T-helper 17 cell (primary cell): ENCODE data around the gene AMOTL2. TPM values are rescaled to one million over a fixed set of nuclear protein-coding genes. Genes with fewer than 3 reads are reported as not detected.

Experiments used
- ATAC-seq: fragments of 150-1000 bp; cut with Tn5 transposase; 2 replicates; pipeline ENCODE4 v1.10.0; 2021; ENCODE audit warnings: mild to moderate bottlenecking, moderate library complexity
- DNase-seq, 3 donors: peaks; one replicate each; pipeline versions ENCODE4 v3.0.0 to v3.0.0-alpha.2; 2020 to 2021
- H3K9me3 ChIP-seq: one replicate; pipeline ENCODE4 v1.7.0; 2013; ENCODE audit warnings: low read length, mild to moderate bottlenecking; ENCODE audit not compliant: control insufficient read depth, poor library complexity, severe bottlenecking
- H3K27ac Mint-ChIP-seq: one replicate; pipeline ENCODE4 v1.8.0; 2022; ENCODE audit warnings: mild to moderate bottlenecking, moderate library complexity, mixed read lengths
- H3K27me3 Mint-ChIP-seq: one replicate; pipeline ENCODE4 v1.8.0; 2022; ENCODE audit warnings: mixed read lengths
- H3K36me3 Mint-ChIP-seq: one replicate; pipeline ENCODE4 v1.8.0; 2022; ENCODE audit warnings: low read depth, mixed read lengths
- H3K4me1 Mint-ChIP-seq: one replicate; pipeline ENCODE4 v1.8.0; 2022; ENCODE audit warnings: mild to moderate bottlenecking, mixed read lengths
- H3K4me3 Mint-ChIP-seq: one replicate; pipeline ENCODE4 v1.8.0; 2022; ENCODE audit warnings: mild to moderate bottlenecking, moderate library complexity, mixed read lengths
- total RNA-seq, 4 donors: library from RNA in 2 of 4; stranded (reverse) in 2 of 4; gene quantifications; one replicate each; pipeline ENCODE4 v1.2.3 and lab custom pipeline; 2022 to 2026

The AMOTL2 gene
- total RNA-seq, 2 donors from 2014 or later = not detected

DNA sequence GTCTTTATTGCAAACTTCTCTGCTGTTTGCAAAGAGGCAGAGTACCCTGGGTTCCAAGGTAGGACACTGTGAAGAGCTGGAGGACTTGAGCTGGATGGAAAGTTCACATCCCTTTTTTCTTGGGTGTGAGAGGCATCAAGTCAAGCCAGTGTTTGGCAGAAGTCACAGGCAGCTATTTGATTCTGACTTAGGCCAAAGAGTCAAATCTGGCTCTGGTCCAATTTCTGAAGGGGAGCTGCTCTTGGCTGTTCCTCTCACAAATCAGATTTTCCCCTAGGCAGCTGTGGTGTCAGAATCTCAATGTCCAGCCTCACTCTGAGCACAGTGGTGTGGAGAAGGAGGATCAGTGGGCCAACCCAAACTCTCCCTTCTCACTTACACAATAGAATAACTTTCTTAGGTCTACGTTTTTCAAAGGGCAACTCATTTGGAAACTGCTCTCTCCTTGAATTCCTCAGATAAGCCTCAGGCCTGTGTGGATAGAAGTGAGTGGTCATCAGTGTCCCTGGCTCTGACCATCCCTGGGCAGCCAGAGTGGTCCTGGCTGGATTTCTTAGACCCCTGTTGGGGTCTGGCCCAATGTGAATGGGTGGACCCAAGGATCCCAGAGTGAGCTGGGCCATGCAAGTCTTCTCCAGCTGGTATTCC lies 18.2 kb upstream of the AMOTL2 start:
- no peak for ATAC-seq
- peaks cover 11% of the 10 kb centered on the region for H3K4me1 Mint-ChIP-seq
- DNase-seq = no peak
- no peak overlapping the region for H3K4me3 Mint-ChIP-seq
- H3K27me3 Mint-ChIP-seq = peaks cover 82% of the 10 kb centered on the region
- no peaks in the 10 kb centered on the region for H3K9me3 ChIP-seq
- peak overlapping the region; percentile 1 for H3K27ac Mint-ChIP-seq
- peaks cover 5% of the 10 kb centered on the region for H3K36me3 Mint-ChIP-seq

DNA sequence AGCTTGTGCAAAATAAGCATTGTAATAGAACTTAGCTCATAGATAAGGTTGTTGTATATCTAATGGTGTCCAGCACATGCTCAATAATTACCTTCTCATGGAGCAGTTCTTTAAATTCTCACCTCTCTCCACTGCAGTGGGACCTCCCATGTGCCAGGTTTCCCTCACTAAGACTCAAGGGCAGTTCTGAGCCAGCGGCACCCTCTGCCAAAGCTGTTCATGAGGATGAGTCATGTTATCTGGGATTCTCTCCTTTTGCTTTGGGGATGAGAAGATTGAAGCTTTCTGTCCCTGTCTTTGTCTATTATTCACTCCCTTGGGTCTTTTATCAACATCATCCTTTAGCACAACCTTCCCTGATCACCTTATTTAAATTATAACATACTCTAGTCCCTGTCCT lies 15.6 kb upstream of the AMOTL2 start:
- no peak overlapping the region for H3K4me3 Mint-ChIP-seq
- H3K36me3 Mint-ChIP-seq = peaks cover 2% of the 10 kb centered on the region
- H3K4me1 Mint-ChIP-seq = peaks cover 11% of the 10 kb centered on the region
- H3K27ac Mint-ChIP-seq = no peak overlapping the region
- ATAC-seq (no peak), DNase-seq (no peak)
- H3K27me3 Mint-ChIP-seq = peaks cover 69% of the 10 kb centered on the region
- no peaks in the 10 kb centered on the region for H3K9me3 ChIP-seq

DNA sequence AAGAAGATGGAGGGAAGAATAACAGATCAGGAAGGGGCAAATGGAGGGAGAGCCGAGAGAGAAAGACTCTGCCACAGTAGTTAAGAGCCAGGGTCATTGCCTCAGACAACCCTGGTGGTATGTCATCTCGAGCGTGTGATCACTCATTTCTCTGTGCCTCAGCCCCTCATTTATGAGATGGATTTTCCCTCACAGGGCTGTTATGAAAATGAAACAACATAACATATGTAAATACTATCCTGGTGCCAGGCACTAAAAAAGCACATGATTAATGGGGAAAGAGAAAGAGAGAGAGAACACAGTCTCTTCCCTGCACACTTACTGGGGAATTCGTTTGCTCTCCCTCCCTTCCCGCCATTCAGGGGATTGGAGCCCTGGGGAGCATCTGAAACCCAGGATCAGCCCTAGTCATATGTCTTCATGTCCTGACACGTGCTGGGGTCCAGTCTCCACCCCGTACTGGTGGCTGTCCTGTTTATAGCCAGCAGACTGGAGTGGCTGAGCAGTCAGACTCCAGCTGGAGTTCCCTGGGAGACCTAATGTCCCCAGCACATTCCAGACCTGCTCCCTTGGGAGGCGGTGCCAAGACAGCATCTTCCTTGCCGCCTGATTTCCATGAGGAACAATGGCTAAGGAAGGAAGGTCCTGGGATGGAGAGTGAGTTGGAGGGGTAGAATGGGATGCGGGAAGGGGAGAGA lies 14.7 kb upstream of the AMOTL2 start:
- DNase-seq (no peak), ATAC-seq (no peak)
- no peak overlapping the region for H3K4me3 Mint-ChIP-seq
- peaks cover 11% of the 10 kb centered on the region for H3K4me1 Mint-ChIP-seq
- peaks cover 2% of the 10 kb centered on the region for H3K36me3 Mint-ChIP-seq
- H3K9me3 ChIP-seq = no peaks in the 10 kb centered on the region
- peaks cover 64% of the 10 kb centered on the region for H3K27me3 Mint-ChIP-seq
- no peak overlapping the region for H3K27ac Mint-ChIP-seq

DNA sequence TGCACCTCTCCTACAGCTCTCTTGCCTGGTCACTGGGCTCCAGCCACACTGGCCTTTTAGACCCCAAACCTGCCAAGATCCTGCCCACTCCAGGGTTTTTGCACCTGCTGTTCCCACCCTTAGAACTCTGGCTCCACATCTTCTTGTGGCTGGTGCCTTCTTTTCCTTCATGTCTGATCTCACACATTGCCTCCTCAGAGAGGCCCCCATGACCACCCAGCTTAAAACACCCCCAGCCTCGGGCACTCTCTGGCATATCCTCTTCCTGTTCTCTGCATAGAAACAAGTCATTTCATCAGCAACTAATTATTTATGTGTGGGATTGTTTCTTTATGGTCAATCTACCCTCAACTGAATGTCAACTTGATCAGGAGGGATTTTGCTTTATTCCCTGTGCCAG lies 14.0 kb upstream of the AMOTL2 start:
- Mint-ChIP-seq H3K36me3 (peaks cover under 1% of the 10 kb centered on the region), H3K27ac (no peak overlapping the region), H3K27me3 (peaks cover 57% of the 10 kb centered on the region), H3K4me3 (no peak overlapping the region), H3K4me1 (peaks cover 10% of the 10 kb centered on the region)
- no peaks in the 10 kb centered on the region for H3K9me3 ChIP-seq
- no peak for DNase-seq
- ATAC-seq = no peak

DNA sequence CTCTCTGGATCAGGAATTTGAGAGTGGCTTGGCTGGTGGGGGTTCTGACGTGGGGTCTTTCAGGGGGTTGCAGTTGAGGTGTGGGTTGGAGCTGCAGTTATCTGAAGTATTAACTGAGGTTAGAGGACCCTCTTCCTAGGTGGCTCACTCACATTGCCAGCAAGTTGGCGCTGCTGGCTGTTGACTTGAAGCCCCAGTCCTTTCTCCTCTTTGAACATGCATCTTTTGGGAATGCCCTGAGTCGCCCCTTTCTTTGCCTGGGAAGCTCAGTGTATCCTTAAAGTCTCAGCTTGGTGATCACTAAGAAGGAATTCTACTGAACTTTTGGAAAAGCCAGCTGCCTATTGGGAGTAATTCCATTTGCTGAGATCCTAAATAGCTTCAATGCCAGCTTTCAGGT lies 13.0 kb upstream of the AMOTL2 start:
- H3K9me3 ChIP-seq = no peaks in the 10 kb centered on the region
- H3K27me3 Mint-ChIP-seq = peaks cover 47% of the 10 kb centered on the region
- H3K36me3 Mint-ChIP-seq = no peaks in the 10 kb centered on the region
- no peak for ATAC-seq
- no peak overlapping the region for H3K4me3 Mint-ChIP-seq
- H3K4me1 Mint-ChIP-seq = peaks cover 6% of the 10 kb centered on the region
- DNase-seq = no peak
- no peak overlapping the region for H3K27ac Mint-ChIP-seq

DNA sequence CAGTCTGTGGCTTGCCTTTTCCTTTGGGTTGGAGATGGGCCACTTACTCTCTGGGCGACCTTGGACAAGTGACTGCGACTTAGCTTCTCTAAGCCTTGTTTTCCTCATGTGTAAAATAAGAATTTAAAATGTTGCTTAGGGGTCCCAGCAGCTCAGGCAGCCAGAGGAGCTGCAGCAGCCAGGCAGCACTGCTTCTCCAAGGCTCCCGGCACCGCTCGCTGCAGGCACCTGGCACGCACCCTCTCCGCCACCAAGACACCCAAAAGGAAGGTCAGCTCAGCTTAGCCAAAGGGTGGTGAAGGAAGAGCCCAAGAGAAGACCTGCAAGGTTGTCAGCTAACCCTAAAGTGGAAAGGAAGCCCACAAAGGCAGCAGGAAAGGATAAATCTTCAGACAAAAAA lies 10.7 kb upstream of the AMOTL2 start:
- H3K9me3 ChIP-seq = no peaks in the 10 kb centered on the region
- DNase-seq (no peak), ATAC-seq (no peak)
- no peaks in the 10 kb centered on the region for H3K36me3 Mint-ChIP-seq
- peaks cover 4% of the 10 kb centered on the region for H3K4me1 Mint-ChIP-seq
- H3K4me3 Mint-ChIP-seq = no peak overlapping the region
- H3K27me3 Mint-ChIP-seq = peaks cover 43% of the 10 kb centered on the region
- H3K27ac Mint-ChIP-seq = no peak overlapping the region

DNA sequence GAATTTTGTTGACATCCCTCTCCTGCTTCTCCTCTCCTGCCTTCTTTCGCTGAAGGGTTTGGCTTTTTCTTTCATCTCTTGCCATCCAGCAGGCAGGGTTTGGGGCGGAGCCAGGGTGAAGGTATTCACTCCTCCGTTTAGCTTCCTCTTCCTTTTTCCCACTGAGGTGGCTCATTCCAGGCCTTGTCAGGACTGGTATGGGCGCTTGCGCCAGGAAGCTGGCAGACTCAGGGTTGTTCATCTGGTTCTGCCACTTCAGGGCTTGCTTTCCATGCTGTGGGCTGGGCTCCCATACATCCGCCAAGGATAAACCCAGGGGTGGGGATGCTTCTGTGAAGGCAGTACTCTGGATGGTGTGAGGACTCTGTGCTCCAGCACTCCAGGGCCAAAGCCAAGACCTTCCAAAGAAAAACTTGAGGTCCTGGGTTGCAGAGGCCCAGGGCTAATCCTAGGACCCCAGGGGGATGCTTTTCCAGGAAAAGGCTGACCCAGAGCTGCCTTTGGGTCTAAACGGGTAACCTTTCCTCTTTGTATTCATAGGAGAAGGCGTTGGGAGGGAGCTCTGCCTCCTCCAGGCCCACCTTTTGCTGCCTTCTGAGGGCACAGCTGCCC lies 7.7 kb upstream of the AMOTL2 start:
- Mint-ChIP-seq H3K4me3 (no peak overlapping the region), H3K4me1 (no peaks in the 10 kb centered on the region), H3K36me3 (no peaks in the 10 kb centered on the region), H3K27me3 (peaks cover 38% of the 10 kb centered on the region), H3K27ac (no peak overlapping the region)
- ATAC-seq (no peak), DNase-seq (no peak)
- no peaks in the 10 kb centered on the region for H3K9me3 ChIP-seq

DNA sequence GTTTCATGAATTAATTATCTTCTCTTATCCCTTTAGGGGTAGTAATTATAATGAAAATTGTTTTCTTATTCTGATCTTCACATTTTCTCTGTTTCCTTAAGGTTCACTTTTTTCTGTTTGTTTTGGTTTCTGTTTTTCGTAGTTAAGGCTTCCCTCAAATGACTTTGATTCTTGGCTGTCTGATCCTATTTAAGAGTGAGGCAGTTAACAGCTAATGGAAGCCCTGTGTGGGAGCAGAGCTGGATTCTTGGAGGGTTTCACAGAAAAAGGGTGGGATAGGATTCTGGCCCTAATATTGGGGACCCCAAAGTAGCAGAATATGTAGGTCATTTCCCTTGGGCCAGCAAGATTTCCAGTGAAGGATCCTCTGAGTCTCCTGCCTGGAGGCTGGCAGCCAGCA lies 6.8 kb upstream of the AMOTL2 start:
- Mint-ChIP-seq H3K27me3 (peaks cover 38% of the 10 kb centered on the region), H3K4me3 (no peak overlapping the region), H3K36me3 (no peaks in the 10 kb centered on the region), H3K4me1 (no peaks in the 10 kb centered on the region), H3K27ac (no peak overlapping the region)
- DNase-seq (no peak), ATAC-seq (no peak)
- no peaks in the 10 kb centered on the region for H3K9me3 ChIP-seq

DNA sequence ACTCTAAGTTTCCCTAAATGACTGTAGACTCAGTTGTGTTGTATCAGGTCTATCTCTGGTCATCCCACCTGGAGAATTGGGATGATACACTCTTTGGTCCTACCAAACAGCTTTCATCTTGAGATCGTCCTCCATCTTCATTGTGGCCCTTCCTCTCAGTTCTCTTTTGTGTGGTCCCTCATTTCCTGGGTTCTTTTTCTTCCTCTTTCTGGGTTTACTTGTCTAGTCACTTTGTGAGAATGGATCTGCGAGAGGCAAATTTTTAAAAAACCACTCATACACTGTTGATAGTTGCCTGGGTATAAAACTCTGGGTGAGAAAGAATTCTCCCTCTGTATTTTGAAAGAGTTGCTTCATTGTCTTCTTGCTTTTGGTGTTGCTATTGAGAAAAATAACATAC lies 6.0 kb upstream of the AMOTL2 start:
- Mint-ChIP-seq H3K27ac (no peak overlapping the region), H3K36me3 (peaks cover 3% of the 10 kb centered on the region), H3K4me3 (no peak overlapping the region), H3K4me1 (peaks cover 3% of the 10 kb centered on the region), H3K27me3 (peaks cover 46% of the 10 kb centered on the region)
- no peaks in the 10 kb centered on the region for H3K9me3 ChIP-seq
- DNase-seq (no peak), ATAC-seq (no peak)

DNA sequence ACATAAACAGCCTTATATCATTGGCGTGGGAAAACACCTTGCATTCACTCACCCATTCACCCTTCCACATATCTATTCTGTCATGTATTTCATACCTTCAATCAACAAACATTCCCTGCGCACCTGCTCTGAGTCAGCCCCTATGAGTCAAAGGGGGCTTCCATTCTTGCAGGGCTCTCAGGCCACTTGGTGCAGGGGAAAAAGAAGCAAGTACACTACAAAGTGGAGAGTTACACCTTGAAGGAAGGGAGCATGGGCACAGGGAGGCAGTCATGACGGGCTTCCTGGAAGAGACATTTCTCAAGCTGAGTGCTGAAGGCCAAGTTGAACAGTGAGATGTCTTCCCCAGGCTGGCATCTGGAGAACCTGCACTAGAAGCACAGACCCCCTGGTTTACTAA lies 4.6 kb upstream of the AMOTL2 start:
- DNase-seq = no peak
- no peaks in the 10 kb centered on the region for H3K9me3 ChIP-seq
- Mint-ChIP-seq H3K4me3 (no peak overlapping the region), H3K27me3 (peaks cover 48% of the 10 kb centered on the region), H3K36me3 (peaks cover 5% of the 10 kb centered on the region), H3K4me1 (peaks cover 10% of the 10 kb centered on the region), H3K27ac (no peak overlapping the region)
- ATAC-seq = no peak

DNA sequence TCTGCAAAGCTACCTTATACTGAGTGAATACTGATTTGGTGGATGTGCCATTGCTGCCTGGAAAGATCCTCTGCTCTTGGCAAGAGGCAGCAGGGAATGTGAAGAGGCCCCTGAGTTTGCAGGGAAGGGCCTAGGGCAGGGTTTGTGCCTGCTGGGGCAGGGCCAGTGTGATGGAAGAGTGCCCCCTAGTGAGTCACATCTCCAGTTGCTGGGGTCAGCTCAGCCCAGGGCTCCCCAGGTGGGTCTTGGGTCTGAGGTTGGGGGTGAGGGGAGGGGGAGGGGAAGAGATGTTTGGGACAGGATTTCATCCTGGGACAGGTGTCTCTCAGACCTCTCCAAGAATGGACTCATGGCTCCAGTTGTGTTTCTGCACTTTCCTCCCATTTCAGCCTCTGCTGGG lies 4.1 kb upstream of the AMOTL2 start:
- no peak for DNase-seq
- Mint-ChIP-seq H3K27me3 (peaks cover 48% of the 10 kb centered on the region), H3K4me1 (peaks cover 10% of the 10 kb centered on the region), H3K27ac (no peak overlapping the region), H3K36me3 (peaks cover 5% of the 10 kb centered on the region), H3K4me3 (no peak overlapping the region)
- ATAC-seq = peak; percentile 58
- no peaks in the 10 kb centered on the region for H3K9me3 ChIP-seq

DNA sequence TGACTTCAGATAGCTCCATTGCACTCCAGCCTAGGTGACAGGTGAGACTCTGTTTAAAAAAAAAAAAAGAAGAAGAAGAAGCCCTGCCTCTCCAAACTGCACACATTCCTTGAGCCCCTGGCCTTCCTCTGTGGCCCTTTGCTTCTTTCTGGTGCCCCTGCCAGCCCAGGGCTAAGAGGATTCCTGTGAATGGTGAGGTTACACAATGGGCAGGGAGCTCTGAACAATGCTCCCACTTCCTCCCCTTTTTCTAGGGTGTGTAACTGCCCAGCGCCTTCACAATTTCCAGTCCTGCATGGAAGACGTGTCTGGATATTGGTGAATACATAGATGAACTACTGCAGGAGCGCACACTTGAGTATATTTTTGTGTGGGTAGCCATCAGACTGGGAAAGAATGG lies 3.6 kb upstream of the AMOTL2 start:
- ATAC-seq (no peak), DNase-seq (no peak)
- H3K36me3 Mint-ChIP-seq = peaks cover 5% of the 10 kb centered on the region
- H3K9me3 ChIP-seq = no peaks in the 10 kb centered on the region
- peaks cover 48% of the 10 kb centered on the region for H3K27me3 Mint-ChIP-seq
- H3K4me3 Mint-ChIP-seq = no peak overlapping the region
- no peak overlapping the region for H3K27ac Mint-ChIP-seq
- H3K4me1 Mint-ChIP-seq = peaks cover 10% of the 10 kb centered on the region

DNA sequence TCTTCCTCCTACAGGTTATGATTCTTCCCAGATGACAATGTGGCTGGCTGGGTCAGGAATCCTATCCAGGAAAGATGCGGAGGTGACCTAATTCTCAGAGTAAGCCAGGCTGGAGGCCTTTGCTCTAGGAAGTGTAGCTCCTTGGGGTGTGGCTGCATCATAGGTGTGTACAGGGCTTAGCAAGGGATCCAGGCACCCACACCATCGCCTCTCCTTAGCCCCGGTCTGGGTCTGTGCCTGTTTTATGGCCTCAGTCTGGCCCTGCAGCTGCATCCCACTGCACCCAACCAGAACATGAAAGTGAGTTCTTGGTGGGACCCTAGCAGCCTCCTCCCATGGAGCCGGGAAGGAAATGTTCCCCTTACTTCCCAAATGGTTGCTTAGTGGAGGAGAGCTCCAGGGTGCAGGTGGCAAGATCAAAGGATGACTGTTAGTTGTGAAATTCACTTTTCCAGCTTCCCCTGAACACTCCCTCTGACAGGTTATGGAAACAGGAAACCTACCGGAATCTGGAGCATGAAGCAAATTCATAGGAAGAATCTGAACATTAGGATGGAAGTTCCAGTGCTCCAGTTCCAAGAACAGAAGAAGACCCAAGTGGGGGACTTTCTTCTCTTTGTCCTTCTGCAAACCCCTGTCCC lies 2.7 kb upstream of the AMOTL2 start:
- Mint-ChIP-seq H3K4me3 (no peak overlapping the region), H3K27ac (no peak overlapping the region), H3K27me3 (peaks cover 48% of the 10 kb centered on the region), H3K36me3 (peaks cover 5% of the 10 kb centered on the region), H3K4me1 (peaks cover 10% of the 10 kb centered on the region)
- ATAC-seq = no peak
- no peaks in the 10 kb centered on the region for H3K9me3 ChIP-seq
- no peak for DNase-seq
